Limb (tissue), 2 donors: Measurements from ENCODE around the gene NECTIN1.

Experiments
- DNase-seq, 2 donors: peaks; one replicate each; pipeline ENCODE4 v3.0.0-alpha.2; 2016; ENCODE audit errors: extremely low spot score in 2 of 2

NECTIN1 gene

GRCh38 chr11:119755356-119756071, 26.5 kb upstream of the NECTIN1 start:
- DNase-seq = no peak

- DNase-seq = no peak
These were observed 25.8 kb upstream of the NECTIN1 start for GRCh38 chr11:119754656-119755355.

GRCh38 chr11:119754199-119754598, 25.2 kb upstream of the NECTIN1 start:
- DNase-seq = no peak

DNA sequence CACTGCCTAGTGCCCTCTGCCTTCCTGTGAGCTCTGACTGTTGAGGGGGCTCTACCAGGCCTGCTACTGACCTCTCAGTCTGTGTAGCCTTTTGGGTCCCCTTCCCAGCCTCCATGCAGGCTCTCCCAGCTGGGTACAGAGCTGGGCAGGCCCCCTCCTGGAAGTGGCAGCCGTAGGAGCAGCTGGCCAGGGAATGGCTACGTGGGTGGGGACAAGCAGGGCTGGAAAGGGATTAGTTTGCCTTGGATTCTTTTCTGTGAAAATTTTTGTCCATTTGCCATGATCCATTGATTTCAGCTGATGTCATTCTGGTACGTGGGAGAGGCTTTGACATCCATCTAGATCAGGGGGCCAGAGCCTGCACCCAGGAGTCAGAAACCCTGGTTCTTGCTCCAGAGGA, 23.9 kb upstream of the NECTIN1 start:
- no peak for DNase-seq

DNA sequence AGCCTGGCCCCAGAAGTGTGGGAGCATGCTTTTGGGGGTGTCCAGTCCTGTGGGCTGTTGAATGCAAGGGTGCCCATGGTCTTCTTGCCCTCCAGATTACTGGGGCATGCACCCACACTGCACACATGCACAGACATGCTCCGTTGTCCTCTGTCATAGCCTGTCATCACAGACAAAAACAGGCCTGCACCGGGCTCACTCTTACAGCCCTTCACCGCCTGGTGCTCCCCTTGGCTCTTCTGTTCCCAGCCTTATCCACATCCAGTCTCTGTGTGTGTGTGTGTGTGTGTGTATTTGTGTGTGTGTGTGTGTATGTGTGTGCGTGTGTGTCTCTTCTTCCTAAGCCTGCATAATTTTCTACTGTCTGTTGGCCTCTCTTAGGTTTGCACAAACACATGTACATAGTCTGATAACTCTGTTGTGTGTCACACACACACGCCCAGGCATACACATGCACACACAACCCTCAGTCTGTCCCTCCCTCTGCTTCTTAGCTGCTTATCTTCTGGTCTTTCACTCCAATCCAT, 23.4 kb upstream of the NECTIN1 start:
- DNase-seq = no peak

DNA sequence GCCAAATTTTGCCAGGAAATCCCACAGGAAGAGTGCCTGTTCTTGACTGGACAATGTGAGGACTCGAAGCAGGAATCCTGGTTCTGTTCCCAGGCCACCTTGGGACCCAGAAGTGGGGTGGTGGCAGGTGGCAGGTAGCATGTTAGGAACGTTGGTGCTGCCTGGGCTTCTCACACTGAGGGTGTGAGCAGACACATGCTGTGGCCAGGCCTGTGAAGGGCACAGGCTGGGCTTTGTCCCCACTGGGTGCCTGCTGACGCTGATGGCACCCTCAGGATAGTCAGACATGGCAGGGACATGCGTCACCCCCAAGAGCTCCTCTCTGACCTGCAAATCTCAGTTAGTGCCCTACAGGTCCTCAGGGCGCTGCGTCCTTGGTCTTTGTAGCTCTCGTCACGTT, 21.1 kb upstream of the NECTIN1 start:
- no peak for DNase-seq

GRCh38 chr11:119749006-119749565, 20.1 kb upstream of the NECTIN1 start:
- no peak for DNase-seq

- no peak for DNase-seq
These were observed 19.1 kb upstream of the NECTIN1 start for GRCh38 chr11:119747868-119748660.

GRCh38 chr11:119745776-119746535, 17.0 kb upstream of the NECTIN1 start:
- no peak for DNase-seq

DNA sequence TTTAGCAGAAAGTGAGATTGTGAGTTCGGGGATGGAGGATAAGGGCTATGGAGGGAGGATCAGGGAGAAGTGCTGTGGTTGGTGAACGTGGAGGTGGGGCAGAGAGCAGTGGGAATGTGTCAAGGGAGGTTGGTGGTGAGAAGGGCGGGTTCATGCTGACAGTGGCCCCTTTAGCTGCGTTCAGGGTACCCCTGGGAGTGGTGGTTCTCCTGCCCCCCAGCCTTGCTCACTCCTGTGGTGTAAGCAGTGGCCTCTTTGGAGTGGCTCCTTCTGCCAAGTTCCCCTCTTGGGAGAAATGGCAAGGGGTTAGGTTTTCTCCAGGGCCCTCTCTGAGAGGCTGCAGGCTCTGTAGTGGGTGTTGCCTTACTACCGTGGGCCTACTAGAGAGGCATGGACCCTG, 16.1 kb upstream of the NECTIN1 start:
- no peak for DNase-seq

- DNase-seq = no peak
These were observed 15.6 kb upstream of the NECTIN1 start for GRCh38 chr11:119744577-119744976.

GRCh38 chr11:119743006-119743405, 14.0 kb upstream of the NECTIN1 start:
- DNase-seq = no peak

DNA sequence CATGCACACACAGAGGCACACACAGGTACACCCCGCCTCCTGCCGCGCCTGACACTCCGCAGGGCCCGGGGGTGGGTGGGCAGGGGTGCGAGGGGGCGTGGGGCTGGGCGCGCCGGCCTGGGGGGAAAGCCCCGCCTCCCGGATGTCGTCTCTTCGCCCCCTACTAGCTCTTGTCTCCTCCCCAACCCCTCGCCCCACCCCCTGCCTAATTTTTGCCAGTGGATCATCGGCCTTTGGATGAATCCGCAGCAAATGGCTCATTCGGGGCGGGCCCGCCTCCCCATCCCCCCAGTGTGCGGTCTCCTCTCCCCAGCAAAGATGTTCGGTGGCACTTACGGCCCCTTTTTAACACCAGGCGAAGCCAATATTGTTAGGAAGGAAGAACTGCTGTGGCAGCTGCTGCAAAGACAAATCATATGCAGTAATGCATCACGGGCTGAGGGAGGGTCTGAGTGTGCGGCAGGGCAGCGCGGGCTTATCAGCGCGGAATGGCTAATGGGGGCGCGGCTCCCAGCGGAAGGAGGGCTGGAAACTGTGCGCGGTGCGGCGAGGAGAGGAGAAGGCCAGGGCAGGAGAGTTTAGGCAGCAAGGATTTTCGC, 13.4 kb upstream of the NECTIN1 start:
- DNase-seq = peak; percentile 58 to 80

DNA sequence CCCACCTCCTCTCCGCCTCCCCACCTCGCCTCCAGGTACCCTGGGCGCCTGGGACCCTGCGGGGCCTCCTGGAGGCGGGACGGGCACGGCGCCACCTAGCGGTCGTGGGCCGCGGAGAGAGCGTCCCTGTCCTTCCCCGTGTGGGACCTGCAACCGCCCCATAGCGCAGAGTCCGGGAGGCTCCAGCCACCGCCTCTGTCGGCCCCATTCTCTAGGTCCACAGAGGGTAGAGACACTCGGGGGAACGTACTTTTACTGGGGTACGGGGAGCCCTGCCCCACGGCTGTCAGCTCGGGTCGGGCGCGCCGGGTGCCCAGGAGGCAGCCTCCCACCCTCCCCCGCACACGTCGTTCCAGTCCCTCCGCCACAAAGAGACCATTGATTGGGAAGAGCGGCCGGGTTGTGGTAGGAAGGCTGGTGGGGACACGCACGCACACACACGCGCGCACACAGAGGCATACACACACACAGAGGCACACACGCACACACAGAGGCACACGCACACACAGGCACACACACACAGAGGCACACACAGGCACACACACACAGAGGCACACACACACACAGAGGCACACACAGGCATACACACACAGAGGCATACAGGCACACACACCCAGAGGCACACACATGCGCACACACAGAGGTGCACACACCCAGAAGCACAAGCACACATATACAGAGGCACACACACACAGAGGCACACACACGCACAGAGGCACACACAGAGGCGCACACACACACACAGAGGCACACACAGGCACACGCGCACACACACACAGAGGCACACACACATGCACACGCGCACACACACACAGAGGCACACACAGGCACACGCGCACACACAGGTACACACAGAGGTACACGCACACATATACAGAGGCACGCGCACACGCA, 12.6 kb upstream of the NECTIN1 start:
- peak in 1 of 2 donors; percentile 75 for DNase-seq

GRCh38 chr11:119739975-119740374, 11.0 kb upstream of the NECTIN1 start:
- DNase-seq = no peak

DNA sequence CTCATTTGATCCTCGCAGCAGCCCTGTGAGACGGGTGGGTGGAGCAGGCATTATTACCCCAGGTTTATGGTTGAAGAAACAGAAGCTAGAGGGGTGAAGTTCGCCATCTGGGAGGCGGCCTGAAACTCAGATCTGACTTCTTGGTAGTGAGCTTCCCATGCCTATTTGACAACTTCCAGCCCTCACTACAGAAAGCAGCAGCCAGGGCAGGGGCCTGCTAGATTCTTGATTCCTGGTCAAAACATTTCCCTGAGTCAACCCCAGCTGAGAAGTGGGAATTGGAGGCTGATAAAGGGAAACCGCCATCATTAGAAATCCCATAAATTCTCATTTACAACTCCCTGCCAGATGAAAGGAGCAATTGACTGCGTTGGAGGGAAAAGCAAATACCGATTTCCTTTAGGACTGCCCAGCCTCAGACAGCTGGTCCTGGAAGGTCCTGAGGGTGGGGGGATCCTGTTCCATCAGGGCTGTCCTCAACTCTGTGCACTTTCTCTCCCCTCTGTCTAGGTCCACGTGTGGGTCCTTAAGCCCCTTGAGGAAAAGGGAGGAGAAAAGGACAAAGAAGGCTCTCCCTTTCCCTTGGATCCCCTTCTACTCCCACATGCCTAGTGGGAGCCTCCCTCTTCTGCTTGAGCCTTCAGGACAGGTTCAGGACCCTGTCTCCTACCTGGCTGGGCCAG, 10.2 kb upstream of the NECTIN1 start:
- DNase-seq = no peak

GRCh38 chr11:119738059-119738439, 9.0 kb upstream of the NECTIN1 start:
- DNase-seq = no peak

GRCh38 chr11:119737366-119738058, 8.5 kb upstream of the NECTIN1 start:
- no peak for DNase-seq
